ENCODE measurements around the gene ABHD6. TPM values are rescaled to one million over a fixed set of nuclear protein-coding genes. Genes with fewer than 3 reads are reported as not detected.

The ABHD6 gene
- total RNA-seq, 1 experiment from 2014 or later = 12.7 TPM

DNA sequence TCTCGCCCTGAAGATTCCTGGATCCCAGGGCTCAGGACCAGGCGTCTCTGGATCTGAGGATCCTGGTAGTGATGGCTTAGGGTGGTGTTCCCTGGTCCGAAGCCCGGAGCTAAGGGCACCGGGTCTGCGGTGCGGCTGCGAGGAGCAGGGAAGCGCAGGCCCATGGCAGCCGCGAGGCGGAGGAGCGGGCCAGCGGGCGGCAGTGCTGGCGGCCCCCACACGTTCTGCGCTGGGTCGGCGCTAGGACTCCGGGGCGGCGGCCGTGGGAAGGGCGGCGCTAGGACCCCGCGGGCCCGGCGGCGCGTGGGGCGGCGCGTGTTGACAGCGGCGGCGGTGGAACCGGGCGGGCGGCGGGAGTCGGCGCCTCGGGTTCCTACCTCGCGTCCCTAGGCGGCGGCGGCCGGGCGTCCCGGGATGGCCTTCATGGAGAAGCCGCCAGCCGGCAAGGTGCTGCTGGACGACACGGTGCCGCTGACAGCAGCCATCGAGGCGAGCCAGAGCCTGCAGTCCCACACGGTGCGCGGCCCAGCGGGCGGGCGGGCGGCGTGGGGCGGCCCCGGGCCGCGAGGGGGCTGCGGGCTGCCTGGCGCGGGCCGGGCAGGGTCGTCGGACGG is 95.1 kb downstream of the ABHD6 start, which contains the start of gene PXK (continued):
- TF ChIP-seq, protein P1, sequence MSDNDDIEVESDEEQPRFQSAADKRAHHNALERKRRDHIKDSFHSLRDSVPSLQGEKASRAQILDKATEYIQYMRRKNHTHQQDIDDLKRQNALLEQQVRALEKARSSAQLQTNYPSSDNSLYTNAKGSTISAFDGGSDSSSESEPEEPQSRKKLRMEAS (IDR thresholded peaks at IDR 0.05) = peak; percentile 85
- TF ChIP-seq, protein P2, sequence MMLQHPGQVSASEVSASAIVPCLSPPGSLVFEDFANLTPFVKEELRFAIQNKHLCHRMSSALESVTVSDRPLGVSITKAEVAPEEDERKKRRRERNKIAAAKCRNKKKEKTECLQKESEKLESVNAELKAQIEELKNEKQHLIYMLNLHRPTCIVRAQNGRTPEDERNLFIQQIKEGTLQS (IDR thresholded peaks at IDR 0.05) = no peak
- TF ChIP-seq, protein P3, sequence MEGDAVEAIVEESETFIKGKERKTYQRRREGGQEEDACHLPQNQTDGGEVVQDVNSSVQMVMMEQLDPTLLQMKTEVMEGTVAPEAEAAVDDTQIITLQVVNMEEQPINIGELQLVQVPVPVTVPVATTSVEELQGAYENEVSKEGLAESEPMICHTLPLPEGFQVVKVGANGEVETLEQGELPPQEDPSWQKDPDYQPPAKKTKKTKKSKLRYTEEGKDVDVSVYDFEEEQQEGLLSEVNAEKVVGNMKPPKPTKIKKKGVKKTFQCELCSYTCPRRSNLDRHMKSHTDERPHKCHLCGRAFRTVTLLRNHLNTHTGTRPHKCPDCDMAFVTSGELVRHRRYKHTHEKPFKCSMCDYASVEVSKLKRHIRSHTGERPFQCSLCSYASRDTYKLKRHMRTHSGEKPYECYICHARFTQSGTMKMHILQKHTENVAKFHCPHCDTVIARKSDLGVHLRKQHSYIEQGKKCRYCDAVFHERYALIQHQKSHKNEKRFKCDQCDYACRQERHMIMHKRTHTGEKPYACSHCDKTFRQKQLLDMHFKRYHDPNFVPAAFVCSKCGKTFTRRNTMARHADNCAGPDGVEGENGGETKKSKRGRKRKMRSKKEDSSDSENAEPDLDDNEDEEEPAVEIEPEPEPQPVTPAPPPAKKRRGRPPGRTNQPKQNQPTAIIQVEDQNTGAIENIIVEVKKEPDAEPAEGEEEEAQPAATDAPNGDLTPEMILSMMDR (IDR thresholded peaks at IDR 0.05 in 2 of 3, conservative IDR thresholded peaks at IDR 0.05 in 1 of 3; ENCODE audit: borderline replicate concordance in 1 of 3, insufficient read depth in 1 of 3, low read depth in 2 of 3, low read length in 2 of 3) = peak in 2 of 3 experiments; percentile 7 to 17; a peak in 1 of 6 replicates
- TF ChIP-seq SP1 (IDR thresholded peaks at IDR 0.05; ENCODE audit: low read depth) (peak; percentile 83), FOSL1 (IDR thresholded peaks at IDR 0.05; ENCODE audit: low read depth) (peak; percentile 96), CBX3 (IDR thresholded peaks at IDR 0.05; ENCODE audit: low read depth) (peak; percentile 68; the same call in 1 of the 2 replicates), ELF1 (IDR thresholded peaks at IDR 0.05; ENCODE audit: borderline replicate concordance, low read depth) (no peak), ZFX (IDR thresholded peaks at IDR 0.05) (peak; percentile 83), RAD21 (IDR thresholded peaks at IDR 0.05; ENCODE audit: low read depth) (0 out of 2 replicates have a peak, but pooled peaks have one; percentile 3), ZNF274 (IDR thresholded peaks at IDR 0.05; ENCODE audit: low read depth, low read length) (no peak)
- TF ChIP-seq, protein P4, sequence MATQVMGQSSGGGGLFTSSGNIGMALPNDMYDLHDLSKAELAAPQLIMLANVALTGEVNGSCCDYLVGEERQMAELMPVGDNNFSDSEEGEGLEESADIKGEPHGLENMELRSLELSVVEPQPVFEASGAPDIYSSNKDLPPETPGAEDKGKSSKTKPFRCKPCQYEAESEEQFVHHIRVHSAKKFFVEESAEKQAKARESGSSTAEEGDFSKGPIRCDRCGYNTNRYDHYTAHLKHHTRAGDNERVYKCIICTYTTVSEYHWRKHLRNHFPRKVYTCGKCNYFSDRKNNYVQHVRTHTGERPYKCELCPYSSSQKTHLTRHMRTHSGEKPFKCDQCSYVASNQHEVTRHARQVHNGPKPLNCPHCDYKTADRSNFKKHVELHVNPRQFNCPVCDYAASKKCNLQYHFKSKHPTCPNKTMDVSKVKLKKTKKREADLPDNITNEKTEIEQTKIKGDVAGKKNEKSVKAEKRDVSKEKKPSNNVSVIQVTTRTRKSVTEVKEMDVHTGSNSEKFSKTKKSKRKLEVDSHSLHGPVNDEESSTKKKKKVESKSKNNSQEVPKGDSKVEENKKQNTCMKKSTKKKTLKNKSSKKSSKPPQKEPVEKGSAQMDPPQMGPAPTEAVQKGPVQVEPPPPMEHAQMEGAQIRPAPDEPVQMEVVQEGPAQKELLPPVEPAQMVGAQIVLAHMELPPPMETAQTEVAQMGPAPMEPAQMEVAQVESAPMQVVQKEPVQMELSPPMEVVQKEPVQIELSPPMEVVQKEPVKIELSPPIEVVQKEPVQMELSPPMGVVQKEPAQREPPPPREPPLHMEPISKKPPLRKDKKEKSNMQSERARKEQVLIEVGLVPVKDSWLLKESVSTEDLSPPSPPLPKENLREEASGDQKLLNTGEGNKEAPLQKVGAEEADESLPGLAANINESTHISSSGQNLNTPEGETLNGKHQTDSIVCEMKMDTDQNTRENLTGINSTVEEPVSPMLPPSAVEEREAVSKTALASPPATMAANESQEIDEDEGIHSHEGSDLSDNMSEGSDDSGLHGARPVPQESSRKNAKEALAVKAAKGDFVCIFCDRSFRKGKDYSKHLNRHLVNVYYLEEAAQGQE (IDR thresholded peaks at IDR 0.05; ENCODE audit: low read depth) = no peak
